C4-2B (cell line): ENCODE data around the gene PIGL.

ENCODE experiments used
- ZFX ChIP-seq: fragments of 450-650 bp; IDR thresholded peaks from 2 replicates; pipeline ENCODE4 v1.6.1; 2017
- TF ChIP-seq, protein P1 (sequence below): fragments of 450-650 bp; conservative IDR thresholded peaks from 2 replicates; pipeline ENCODE4 v1.5.1; 2017; ENCODE audit warnings: mild to moderate bottlenecking

GRCh38 chr17:16319969-16320368 lies 103.0 kb downstream of the PIGL start:
- TF ChIP-seq, protein P1, sequence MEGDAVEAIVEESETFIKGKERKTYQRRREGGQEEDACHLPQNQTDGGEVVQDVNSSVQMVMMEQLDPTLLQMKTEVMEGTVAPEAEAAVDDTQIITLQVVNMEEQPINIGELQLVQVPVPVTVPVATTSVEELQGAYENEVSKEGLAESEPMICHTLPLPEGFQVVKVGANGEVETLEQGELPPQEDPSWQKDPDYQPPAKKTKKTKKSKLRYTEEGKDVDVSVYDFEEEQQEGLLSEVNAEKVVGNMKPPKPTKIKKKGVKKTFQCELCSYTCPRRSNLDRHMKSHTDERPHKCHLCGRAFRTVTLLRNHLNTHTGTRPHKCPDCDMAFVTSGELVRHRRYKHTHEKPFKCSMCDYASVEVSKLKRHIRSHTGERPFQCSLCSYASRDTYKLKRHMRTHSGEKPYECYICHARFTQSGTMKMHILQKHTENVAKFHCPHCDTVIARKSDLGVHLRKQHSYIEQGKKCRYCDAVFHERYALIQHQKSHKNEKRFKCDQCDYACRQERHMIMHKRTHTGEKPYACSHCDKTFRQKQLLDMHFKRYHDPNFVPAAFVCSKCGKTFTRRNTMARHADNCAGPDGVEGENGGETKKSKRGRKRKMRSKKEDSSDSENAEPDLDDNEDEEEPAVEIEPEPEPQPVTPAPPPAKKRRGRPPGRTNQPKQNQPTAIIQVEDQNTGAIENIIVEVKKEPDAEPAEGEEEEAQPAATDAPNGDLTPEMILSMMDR, result no peak
- no peak for TF ChIP-seq ZFX
